ENCODE results near the gene TAF13. TPM values are rescaled to one million over a fixed set of nuclear protein-coding genes. Genes with fewer than 3 reads are reported as not detected.
"Not testable (repeated sequence)": the region's sequence is repeated elsewhere in the genome, so short reads cannot be mapped to it uniquely, and the experiment has no call there.

Gene TAF13
- total RNA-seq, 1 donor: 84.7 TPM

DNA sequence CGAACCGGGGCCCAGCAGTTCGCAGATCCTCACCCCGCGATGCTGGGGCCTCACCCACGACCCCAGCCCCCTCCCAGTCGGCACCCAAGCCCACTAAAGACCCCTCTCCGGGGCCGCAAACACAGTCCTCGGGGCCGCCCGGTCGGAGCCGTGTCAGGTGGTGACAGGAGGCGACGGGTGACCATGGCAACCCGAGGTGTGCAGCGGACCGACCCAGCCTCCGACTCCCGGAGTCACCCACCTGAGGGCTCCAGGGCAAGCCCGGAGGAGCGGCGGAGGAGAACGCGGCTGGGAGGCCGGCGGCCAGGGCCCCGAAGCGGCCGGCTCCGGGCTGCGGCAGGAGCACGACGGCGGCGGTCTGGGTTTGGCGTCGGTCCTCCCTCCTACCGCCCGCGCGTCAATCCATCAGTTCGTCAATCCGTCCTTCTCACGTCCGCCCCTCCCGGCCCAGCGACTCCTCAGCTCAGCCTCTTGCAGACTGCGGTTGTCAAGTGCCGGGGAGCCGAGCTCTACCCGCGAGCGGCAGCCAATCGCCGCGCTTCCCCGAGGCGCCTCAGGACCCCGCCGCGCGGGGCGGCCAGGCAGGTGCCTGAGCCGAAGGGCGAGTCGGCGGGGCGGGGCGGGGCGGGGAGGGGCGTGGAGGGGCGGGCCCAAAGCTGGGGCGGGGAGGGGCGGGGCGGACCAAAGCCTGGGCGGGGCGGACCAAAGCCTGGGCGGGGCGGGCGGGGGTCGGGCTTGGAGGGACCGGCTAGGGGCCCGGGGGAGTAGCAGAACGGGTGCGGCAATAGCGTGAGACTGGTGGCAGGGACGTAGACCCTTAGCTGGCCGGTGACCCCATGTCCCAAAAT lies 34.0 kb downstream of the TAF13 start, which contains the start of gene WDR47:
WDR47 (minus strand) TSS at position 482 of the 848 bp plus-strand sequence. CDS start 18,590 bp downstream, outside the sequence.
- H3K9me3 ChIP-seq (ENCODE audit: low read depth, low read length): no peaks in the 10 kb centered on the region
- H3K4me2 ChIP-seq (ENCODE audit: insufficient read depth, low read length): peak within 1 kb of the TSS; percentile 79
- no peaks in the 10 kb centered on the region for H3K27me3 ChIP-seq (ENCODE audit: insufficient read depth, low read length)
- H3K36me3 ChIP-seq (ENCODE audit: insufficient read depth, low read length): no peaks in the 10 kb centered on the region
- H3K27ac ChIP-seq (ENCODE audit: low read depth, low read length): peak within 1 kb of the TSS; percentile 61
- peak within 1 kb of the TSS; percentile 96 for H2AFZ ChIP-seq (ENCODE audit: low read length)
- TF ChIP-seq, protein P1, sequence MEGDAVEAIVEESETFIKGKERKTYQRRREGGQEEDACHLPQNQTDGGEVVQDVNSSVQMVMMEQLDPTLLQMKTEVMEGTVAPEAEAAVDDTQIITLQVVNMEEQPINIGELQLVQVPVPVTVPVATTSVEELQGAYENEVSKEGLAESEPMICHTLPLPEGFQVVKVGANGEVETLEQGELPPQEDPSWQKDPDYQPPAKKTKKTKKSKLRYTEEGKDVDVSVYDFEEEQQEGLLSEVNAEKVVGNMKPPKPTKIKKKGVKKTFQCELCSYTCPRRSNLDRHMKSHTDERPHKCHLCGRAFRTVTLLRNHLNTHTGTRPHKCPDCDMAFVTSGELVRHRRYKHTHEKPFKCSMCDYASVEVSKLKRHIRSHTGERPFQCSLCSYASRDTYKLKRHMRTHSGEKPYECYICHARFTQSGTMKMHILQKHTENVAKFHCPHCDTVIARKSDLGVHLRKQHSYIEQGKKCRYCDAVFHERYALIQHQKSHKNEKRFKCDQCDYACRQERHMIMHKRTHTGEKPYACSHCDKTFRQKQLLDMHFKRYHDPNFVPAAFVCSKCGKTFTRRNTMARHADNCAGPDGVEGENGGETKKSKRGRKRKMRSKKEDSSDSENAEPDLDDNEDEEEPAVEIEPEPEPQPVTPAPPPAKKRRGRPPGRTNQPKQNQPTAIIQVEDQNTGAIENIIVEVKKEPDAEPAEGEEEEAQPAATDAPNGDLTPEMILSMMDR (IDR thresholded peaks at IDR 0.05; ENCODE audit: extremely low read depth, low read depth, low read length): no peak
- H3K79me2 ChIP-seq (ENCODE audit: insufficient read depth, low read length): peaks cover 35% of the 10 kb centered on the region
- H4K20me1 ChIP-seq (ENCODE audit: insufficient read depth, low read length): peaks cover 4% of the 10 kb centered on the region
- peaks cover 4% of the 10 kb centered on the region for H3K4me1 ChIP-seq (ENCODE audit: insufficient read depth, low read length)
- peak; percentile 100 for DNase-seq (ENCODE audit: insufficient read length, low spot score, missing footprints)
- H3K4me3 ChIP-seq (ENCODE audit: insufficient read depth, low read length): peak within 1 kb of the TSS; percentile 98

DNA sequence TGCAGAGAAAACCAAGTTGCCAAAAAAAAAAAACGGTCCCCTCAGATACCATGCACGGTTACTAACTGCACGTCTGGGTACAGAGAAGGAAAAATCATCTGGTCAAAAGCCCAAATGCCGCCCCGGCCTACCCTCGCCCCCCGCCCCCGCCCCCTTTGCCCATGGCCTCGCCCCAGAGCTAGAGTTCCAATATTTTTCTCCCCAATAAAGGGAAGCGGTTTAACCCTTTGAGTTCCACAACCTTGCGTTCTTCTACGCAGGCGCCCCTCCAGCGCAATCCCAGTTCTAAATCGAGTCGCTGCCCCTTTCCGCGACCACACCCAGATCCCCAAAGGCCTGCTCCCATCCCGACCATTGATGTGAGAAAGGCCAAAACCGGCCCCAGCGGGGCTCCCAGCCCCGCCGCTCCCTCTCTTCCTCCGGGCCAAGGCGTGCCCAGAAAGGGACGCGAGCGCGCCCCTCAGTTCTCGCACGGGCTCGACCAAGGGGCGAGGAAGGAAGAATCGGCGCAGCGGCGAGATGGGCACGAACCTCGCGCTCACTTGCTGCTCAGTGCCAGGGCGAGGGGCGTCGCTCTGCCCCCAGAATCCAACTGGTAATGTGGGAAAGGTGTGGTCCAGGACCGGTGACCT lies 34.7 kb downstream of the TAF13 start:
- Histone ChIP-seq H3K4me1 (ENCODE audit: insufficient read depth, low read length) (peaks cover 4% of the 10 kb centered on the region), H4K20me1 (ENCODE audit: insufficient read depth, low read length) (peaks cover 4% of the 10 kb centered on the region), H3K79me2 (ENCODE audit: insufficient read depth, low read length) (peaks cover 38% of the 10 kb centered on the region), H3K27me3 (ENCODE audit: insufficient read depth, low read length) (no peaks in the 10 kb centered on the region), H3K36me3 (ENCODE audit: insufficient read depth, low read length) (no peaks in the 10 kb centered on the region), H3K4me3 (ENCODE audit: insufficient read depth, low read length) (peak overlapping the region; percentile 98), H3K4me2 (ENCODE audit: insufficient read depth, low read length) (peak overlapping the region; percentile 64), H3K27ac (ENCODE audit: low read depth, low read length) (peak overlapping the region; percentile 61), H2AFZ (ENCODE audit: low read length) (peak overlapping the region; percentile 96), H3K9me3 (ENCODE audit: low read depth, low read length) (no peaks in the 10 kb centered on the region)
- TF ChIP-seq, protein P1 (IDR thresholded peaks at IDR 0.05; ENCODE audit: extremely low read depth, low read depth, low read length): no peak
- peak; percentile 90 for DNase-seq (ENCODE audit: insufficient read length, low spot score, missing footprints)

DNA sequence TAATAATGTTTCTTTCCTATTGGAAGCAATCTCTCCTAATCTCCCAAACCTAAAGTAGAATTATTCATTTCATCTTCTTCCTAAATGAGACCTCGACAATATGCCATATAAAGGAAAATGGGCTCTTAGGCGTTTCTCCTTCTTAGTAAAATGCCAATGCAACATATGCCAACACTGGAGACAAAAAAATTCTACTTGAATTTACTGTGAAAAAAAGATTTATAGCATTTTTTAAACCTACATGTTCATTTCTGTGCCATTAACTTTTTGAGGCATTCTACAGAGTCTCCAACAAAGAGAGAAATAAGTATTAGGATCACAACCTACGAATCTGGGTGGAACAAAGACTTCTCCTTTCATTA lies 35.2 kb downstream of the TAF13 start:
- H3K4me1 ChIP-seq (ENCODE audit: insufficient read depth, low read length): peaks cover 4% of the 10 kb centered on the region
- no peaks in the 10 kb centered on the region for H3K27me3 ChIP-seq (ENCODE audit: insufficient read depth, low read length)
- peak overlapping the region; percentile 32 for H3K27ac ChIP-seq (ENCODE audit: low read depth, low read length)
- H3K4me3 ChIP-seq (ENCODE audit: insufficient read depth, low read length): peak overlapping the region; percentile 98
- H3K9me3 ChIP-seq (ENCODE audit: low read depth, low read length): no peaks in the 10 kb centered on the region
- H2AFZ ChIP-seq (ENCODE audit: low read length): peak overlapping the region; percentile 0
- peak overlapping the region; percentile 64 for H3K4me2 ChIP-seq (ENCODE audit: insufficient read depth, low read length)
- H3K79me2 ChIP-seq (ENCODE audit: insufficient read depth, low read length): peaks cover 43% of the 10 kb centered on the region
- peak; percentile 66 for DNase-seq (ENCODE audit: insufficient read length, low spot score, missing footprints)
- TF ChIP-seq, protein P1 (IDR thresholded peaks at IDR 0.05; ENCODE audit: extremely low read depth, low read depth, low read length): no peak
- H4K20me1 ChIP-seq (ENCODE audit: insufficient read depth, low read length): peaks cover 4% of the 10 kb centered on the region
- H3K36me3 ChIP-seq (ENCODE audit: insufficient read depth, low read length): no peaks in the 10 kb centered on the region

DNA sequence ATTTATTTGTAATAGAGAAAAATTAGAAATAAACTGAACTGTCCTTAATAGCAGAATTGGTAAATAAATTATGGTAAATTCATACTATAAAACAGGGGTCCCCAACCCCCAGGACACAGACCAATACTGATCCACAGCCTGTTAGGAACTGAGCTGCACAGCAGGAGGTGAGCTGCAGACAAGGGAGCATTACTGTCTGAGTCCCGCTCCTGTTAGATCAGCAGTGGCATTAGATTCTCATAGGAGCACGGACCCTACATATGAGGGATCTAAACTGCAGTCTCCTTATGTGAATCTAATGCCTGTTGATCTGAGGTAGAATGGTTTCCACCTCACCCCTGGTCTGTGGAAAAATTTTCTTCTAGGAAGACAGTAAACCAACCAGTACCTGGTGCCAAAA lies 41.4 kb downstream of the TAF13 start:
- Histone ChIP-seq H3K36me3 (ENCODE audit: insufficient read depth, low read length) (no peaks in the 10 kb centered on the region), H4K20me1 (ENCODE audit: insufficient read depth, low read length) (peaks cover 3% of the 10 kb centered on the region), H3K4me1 (ENCODE audit: insufficient read depth, low read length) (no peaks in the 10 kb centered on the region), H3K4me2 (ENCODE audit: insufficient read depth, low read length) (no peak overlapping the region), H3K27ac (ENCODE audit: low read depth, low read length) (no peak overlapping the region), H2AFZ (ENCODE audit: low read length) (no peak overlapping the region), H3K4me3 (ENCODE audit: insufficient read depth, low read length) (no peak overlapping the region), H3K9me3 (ENCODE audit: low read depth, low read length) (no peaks in the 10 kb centered on the region), H3K79me2 (ENCODE audit: insufficient read depth, low read length) (peaks cover 53% of the 10 kb centered on the region), H3K27me3 (ENCODE audit: insufficient read depth, low read length) (no peaks in the 10 kb centered on the region)
- DNase-seq (ENCODE audit: insufficient read length, low spot score, missing footprints): no peak
- TF ChIP-seq, protein P1 (IDR thresholded peaks at IDR 0.05; ENCODE audit: extremely low read depth, low read depth, low read length): no peak

DNA sequence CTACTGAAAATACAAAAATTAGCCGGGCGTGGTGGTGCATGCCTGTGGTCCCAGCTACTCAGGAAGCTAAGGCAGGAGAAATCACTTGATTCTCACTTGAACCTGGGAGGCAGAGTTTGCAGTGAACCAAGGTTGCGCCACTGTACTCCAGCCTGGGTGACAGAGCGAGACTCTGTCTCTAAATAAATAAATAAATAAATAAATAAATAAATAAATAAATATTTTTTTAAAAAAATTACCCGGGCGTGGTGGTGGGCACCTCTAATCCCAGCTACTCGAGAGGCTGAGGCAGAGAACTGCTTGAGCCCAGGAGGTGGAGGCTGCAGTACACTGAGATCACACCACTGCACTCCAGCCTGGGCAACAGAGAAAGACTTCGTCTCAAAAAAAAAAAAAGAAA lies 46.3 kb downstream of the TAF13 start:
- not testable (repeated sequence) for H4K20me1 ChIP-seq (ENCODE audit: insufficient read depth, low read length); H3K4me1 ChIP-seq (ENCODE audit: insufficient read depth, low read length); H3K4me3 ChIP-seq (ENCODE audit: insufficient read depth, low read length); H3K36me3 ChIP-seq (ENCODE audit: insufficient read depth, low read length); H3K27ac ChIP-seq (ENCODE audit: low read depth, low read length); H3K4me2 ChIP-seq (ENCODE audit: insufficient read depth, low read length); H2AFZ ChIP-seq (ENCODE audit: low read length); H3K9me3 ChIP-seq (ENCODE audit: low read depth, low read length); DNase-seq (ENCODE audit: insufficient read length, low spot score, missing footprints); H3K27me3 ChIP-seq (ENCODE audit: insufficient read depth, low read length)
- H3K79me2 ChIP-seq (ENCODE audit: insufficient read depth, low read length): peaks cover 43% of the 10 kb centered on the region

Measured in osteoblast (primary cell).